Activated CD4-positive, alpha-beta T cell treated with anti-CD3 and anti-CD28 coated beads for 36 hours (primary cell): ENCODE measurements around the gene EEFSEC. TPM values are rescaled to one million over a fixed set of nuclear protein-coding genes. Genes with fewer than 3 reads are reported as not detected.
A peak's percentile ranks its signal among the peaks of the same experiment; 100 is the strongest.

Experiments used
- ATAC-seq: fragments of 200-7000 bp; cut with Tn5 transposase; one replicate; pipeline ENCODE4 v1.10.0; 2021; ENCODE audit warnings: mild to moderate bottlenecking, moderate library complexity
- CTCF ChIA-PET: fragments of 350-600 bp; sonication (Branson Sonifier 250); formaldehyde crosslinking; loops from one replicate; lab custom pipeline; 2021; ENCODE audit warnings: antibody characterized with exemption; lab: Charles Lee
- POLR2A ChIA-PET: fragments of 350-600 bp; sonication (Branson Sonifier 250); formaldehyde crosslinking; loops from one replicate; lab custom pipeline; 2021; ENCODE audit warnings: antibody characterized with exemption, inconsistent platforms; lab: Charles Lee
- DNase-seq: peaks from one replicate; pipeline ENCODE4 v3.0.0-alpha.2; 2020
- H3K27ac Mint-ChIP-seq: one replicate; pipeline ENCODE4 v1.8.0; 2021; ENCODE audit warnings: mixed read lengths
- H3K27me3 Mint-ChIP-seq: one replicate; pipeline ENCODE4 v1.8.0; 2021; ENCODE audit warnings: mixed read lengths
- H3K36me3 Mint-ChIP-seq: one replicate; pipeline ENCODE4 v1.8.0; 2021; ENCODE audit warnings: low read depth, mixed read lengths
- H3K4me1 Mint-ChIP-seq: one replicate; pipeline ENCODE4 v1.8.0; 2021; ENCODE audit warnings: mixed read lengths
- H3K4me3 Mint-ChIP-seq: one replicate; pipeline ENCODE4 v1.8.0; 2021; ENCODE audit warnings: mild to moderate bottlenecking, moderate library complexity, mixed read lengths
- H3K9me3 Mint-ChIP-seq: one replicate; pipeline ENCODE4 v1.8.0; 2021; ENCODE audit warnings: low read depth, mixed read lengths
- intact Hi-C, 2 experiments: fragments of 100-400 bp; cut with DNase I in 1 of 2; cut with micrococcal nuclease in 1 of 2; formaldehyde crosslinking; loops; one replicate each; pipeline versions ENCODE4 v1.14.2 to v1.15.1; 2022 to 2024; cut with DNase I, micrococcal nuclease
- total RNA-seq, 2 experiments: library from RNA; stranded (reverse); gene quantifications; one replicate each; pipeline ENCODE4 v1.2.3, GENCODE V29; 2021

EEFSEC gene
- total RNA-seq, 2 experiments from 2014 or later: 19.6 to 20.7 TPM

GRCh38 chr3:128174675-128175590 lies 21.7 kb downstream of the EEFSEC start:
- Mint-ChIP-seq H3K36me3 (peaks cover 2% of the 10 kb centered on the region), H3K9me3 (no peaks in the 10 kb centered on the region), H3K27ac (no peak overlapping the region), H3K27me3 (no peaks in the 10 kb centered on the region), H3K4me1 (peaks cover 36% of the 10 kb centered on the region), H3K4me3 (no peak overlapping the region)
- CTCF ChIA-PET: interaction anchor here (1.1 kb wide), 1 partner anchor 66 kb away, joined by 3 read pairs; no protein-coding TSS in a partner anchor
- POLR2A ChIA-PET: no interaction called here
- no peak for DNase-seq
- no peak for ATAC-seq
- intact Hi-C loops: loop anchor here in 1 of 2 experiments (5.0 kb wide), 1 partner anchor 137 kb away; no protein-coding TSS in a partner anchor

GRCh38 chr3:128175768-128176167 lies 22.5 kb downstream of the EEFSEC start:
- Mint-ChIP-seq H3K4me3 (no peak overlapping the region), H3K27ac (no peak overlapping the region), H3K4me1 (peaks cover 40% of the 10 kb centered on the region), H3K9me3 (no peaks in the 10 kb centered on the region), H3K36me3 (peaks cover 2% of the 10 kb centered on the region), H3K27me3 (no peaks in the 10 kb centered on the region)
- intact Hi-C loops: no loop called here
- no peak for ATAC-seq
- POLR2A ChIA-PET: no interaction called here
- CTCF ChIA-PET: interaction anchor here (1.1 kb wide), 2 partner anchors 15 to 65 kb away, joined by 3 read pairs; no protein-coding TSS in a partner anchor
- no peak for DNase-seq

- intact Hi-C loops: no loop called here
- POLR2A ChIA-PET: no interaction called here
- CTCF ChIA-PET: interaction anchor here (0.7 to 1.7 kb wide), 4 partner anchors 10 to 67 kb away, joined by 3 to 4 read pairs (median 3); no protein-coding TSS in a partner anchor
- ATAC-seq: no peak
- Mint-ChIP-seq H3K27me3 (no peaks in the 10 kb centered on the region), H3K36me3 (peaks cover 2% of the 10 kb centered on the region), H3K9me3 (no peaks in the 10 kb centered on the region), H3K4me1 (peaks cover 40% of the 10 kb centered on the region), H3K27ac (no peak overlapping the region), H3K4me3 (no peak overlapping the region)
- DNase-seq: no peak
Observed at GRCh38 chr3:128176276-128176833, 23.1 kb downstream of the EEFSEC start.

GRCh38 chr3:128177865-128178264 lies 24.6 kb downstream of the EEFSEC start:
- ATAC-seq: no peak
- ChIA-PET POLR2A (no interaction called here), CTCF (interaction anchor here (1.7 kb wide), 1 partner anchor 12 kb away, joined by 4 read pairs; no protein-coding TSS in a partner anchor)
- intact Hi-C loops: no loop called here
- H3K27ac Mint-ChIP-seq: no peak overlapping the region
- H3K4me3 Mint-ChIP-seq: no peak overlapping the region
- no peaks in the 10 kb centered on the region for H3K27me3 Mint-ChIP-seq
- no peak for DNase-seq
- no peaks in the 10 kb centered on the region for H3K9me3 Mint-ChIP-seq
- no peaks in the 10 kb centered on the region for H3K36me3 Mint-ChIP-seq
- H3K4me1 Mint-ChIP-seq: peaks cover 44% of the 10 kb centered on the region

- ChIA-PET POLR2A (no interaction called here), CTCF (interaction anchor here (0.7 kb wide), 2 partner anchors 60 to 76 kb away, joined by 3 read pairs; no protein-coding TSS in a partner anchor)
- H3K27ac Mint-ChIP-seq: no peak overlapping the region
- H3K9me3 Mint-ChIP-seq: no peaks in the 10 kb centered on the region
- ATAC-seq (no peak), DNase-seq (no peak)
- no peak overlapping the region for H3K4me3 Mint-ChIP-seq
- intact Hi-C loops: no loop called here
- peaks cover 44% of the 10 kb centered on the region for H3K4me1 Mint-ChIP-seq
- H3K27me3 Mint-ChIP-seq: no peaks in the 10 kb centered on the region
- H3K36me3 Mint-ChIP-seq: no peaks in the 10 kb centered on the region
Observed at GRCh38 chr3:128178782-128179483, 25.7 kb downstream of the EEFSEC start.

GRCh38 chr3:128179484-128179819 lies 26.2 kb downstream of the EEFSEC start:
- no peak for DNase-seq
- CTCF ChIA-PET: no interaction called here
- no peaks in the 10 kb centered on the region for H3K9me3 Mint-ChIP-seq
- no peaks in the 10 kb centered on the region for H3K36me3 Mint-ChIP-seq
- ATAC-seq: no peak
- H3K4me3 Mint-ChIP-seq: no peak overlapping the region
- H3K4me1 Mint-ChIP-seq: peaks cover 44% of the 10 kb centered on the region
- H3K27me3 Mint-ChIP-seq: no peaks in the 10 kb centered on the region
- intact Hi-C loops: no loop called here
- POLR2A ChIA-PET: no interaction called here
- no peak overlapping the region for H3K27ac Mint-ChIP-seq

GRCh38 chr3:128180436-128180835 lies 27.2 kb downstream of the EEFSEC start:
- POLR2A ChIA-PET: no interaction called here
- Mint-ChIP-seq H3K4me3 (no peak overlapping the region), H3K27me3 (no peaks in the 10 kb centered on the region), H3K27ac (no peak overlapping the region), H3K9me3 (no peaks in the 10 kb centered on the region), H3K36me3 (peaks cover under 1% of the 10 kb centered on the region), H3K4me1 (peaks cover 36% of the 10 kb centered on the region)
- intact Hi-C loops: no loop called here
- ATAC-seq (no peak), DNase-seq (no peak)
- CTCF ChIA-PET: interaction anchor here (1.0 kb wide), 1 partner anchor 85 kb away, joined by 3 read pairs; no protein-coding TSS in a partner anchor

- intact Hi-C loops: no loop called here
- no peak for DNase-seq
- Mint-ChIP-seq H3K4me1 (peaks cover 34% of the 10 kb centered on the region), H3K36me3 (peaks cover 4% of the 10 kb centered on the region), H3K27me3 (no peaks in the 10 kb centered on the region), H3K27ac (no peak overlapping the region), H3K9me3 (no peaks in the 10 kb centered on the region), H3K4me3 (no peak overlapping the region)
- CTCF ChIA-PET: interaction anchor here (0.6 kb wide), 1 partner anchor 254 kb away, joined by 3 read pairs; no protein-coding TSS in a partner anchor
- POLR2A ChIA-PET: no interaction called here
- ATAC-seq: no peak
Observed at GRCh38 chr3:128180913-128181312, 27.6 kb downstream of the EEFSEC start.

- CTCF ChIA-PET: no interaction called here
- no peaks in the 10 kb centered on the region for H3K27me3 Mint-ChIP-seq
- peaks cover 26% of the 10 kb centered on the region for H3K4me1 Mint-ChIP-seq
- H3K27ac Mint-ChIP-seq: no peak overlapping the region
- peaks cover 4% of the 10 kb centered on the region for H3K36me3 Mint-ChIP-seq
- no peaks in the 10 kb centered on the region for H3K9me3 Mint-ChIP-seq
- no peak overlapping the region for H3K4me3 Mint-ChIP-seq
- ATAC-seq (no peak), DNase-seq (no peak)
- intact Hi-C loops: no loop called here
- POLR2A ChIA-PET: no interaction called here
Observed at GRCh38 chr3:128182656-128183055, 29.4 kb downstream of the EEFSEC start.

- intact Hi-C loops: no loop called here
- ATAC-seq (no peak), DNase-seq (no peak)
- Mint-ChIP-seq H3K27ac (no peak overlapping the region), H3K9me3 (no peaks in the 10 kb centered on the region), H3K4me3 (no peak overlapping the region), H3K4me1 (peaks cover 20% of the 10 kb centered on the region), H3K36me3 (peaks cover 4% of the 10 kb centered on the region), H3K27me3 (no peaks in the 10 kb centered on the region)
- POLR2A ChIA-PET: no interaction called here
- CTCF ChIA-PET: no interaction called here
Observed at GRCh38 chr3:128185630-128186447, 32.6 kb downstream of the EEFSEC start.

GRCh38 chr3:128187495-128187894 lies 34.2 kb downstream of the EEFSEC start:
- intact Hi-C loops: no loop called here
- ChIA-PET POLR2A (no interaction called here), CTCF (no interaction called here)
- Mint-ChIP-seq H3K4me3 (no peak overlapping the region), H3K4me1 (peaks cover 15% of the 10 kb centered on the region), H3K27me3 (no peaks in the 10 kb centered on the region), H3K36me3 (peaks cover 4% of the 10 kb centered on the region), H3K9me3 (no peaks in the 10 kb centered on the region), H3K27ac (no peak overlapping the region)
- peak; percentile 71 for ATAC-seq
- DNase-seq: no peak
